H1 (cell line): Measurements from ENCODE around the gene EEF1A2.

Source experiments
- CTCF ChIP-seq, 3 experiments: IDR thresholded peaks; 1 replicate in 2 of 3; 2 replicates in 1 of 3; pipeline versions ENCODE4 v1.5.1 to v1.6.1; 2011; ENCODE audit warnings: low read length in 3 of 3, mild to moderate bottlenecking in 3 of 3, inconsistent platforms in 2 of 3, low read depth in 1 of 3, moderate library complexity in 1 of 3; ENCODE audit not compliant: insufficient read depth in 1 of 3; ENCODE audit errors: control extremely low read depth in 1 of 3
- EZH2 ChIP-seq: fragments of 200-600 bp; sonication (generic); IDR thresholded peaks from 2 replicates; pipeline ENCODE4 v1.7.1; 2012; ENCODE audit warnings: low read depth, mild to moderate bottlenecking, moderate library complexity, low read length, inconsistent platforms; ENCODE audit not compliant: severe bottlenecking
- MAX ChIP-seq: IDR thresholded peaks from 2 replicates; pipeline ENCODE4 v1.6.1; 2012; ENCODE audit warnings: inconsistent platforms
- POLR2A ChIP-seq, 2 experiments: IDR thresholded peaks; 1 replicate in 1 of 2; 2 replicates in 1 of 2; pipeline ENCODE4 v1.6.1; 2011; ENCODE audit warnings: low read depth in 2 of 2, low read length in 2 of 2, mild to moderate bottlenecking in 2 of 2; ENCODE audit errors: control extremely low read depth in 1 of 2
- TAF1 ChIP-seq: IDR thresholded peaks from 2 replicates; pipeline ENCODE4 v1.6.1; 2011; ENCODE audit warnings: mild to moderate bottlenecking, low read depth, low read length
- TBP ChIP-seq: IDR thresholded peaks from 2 replicates; pipeline ENCODE4 v1.6.1; 2011; ENCODE audit warnings: low read depth, low read length, improper control_type of control experiment

- TF ChIP-seq POLR2A (IDR thresholded peaks at IDR 0.05; ENCODE audit: control extremely low read depth in 1 of 2, low read depth in 2 of 2, low read length in 2 of 2) (no peak), TAF1 (no peak), CTCF (IDR thresholded peaks at IDR 0.05; ENCODE audit: control extremely low read depth in 1 of 3, insufficient read depth in 1 of 3, low read depth in 1 of 3, low read length in 3 of 3) (no peak), MAX (no peak), EZH2 (no peak), TBP (no peak)
Measured at GRCh38 chr20:63534427-63534830, 35.5 kb upstream of the EEF1A2 start.
